ENCODE measurements around the gene PLLP.

The PLLP gene

DNA sequence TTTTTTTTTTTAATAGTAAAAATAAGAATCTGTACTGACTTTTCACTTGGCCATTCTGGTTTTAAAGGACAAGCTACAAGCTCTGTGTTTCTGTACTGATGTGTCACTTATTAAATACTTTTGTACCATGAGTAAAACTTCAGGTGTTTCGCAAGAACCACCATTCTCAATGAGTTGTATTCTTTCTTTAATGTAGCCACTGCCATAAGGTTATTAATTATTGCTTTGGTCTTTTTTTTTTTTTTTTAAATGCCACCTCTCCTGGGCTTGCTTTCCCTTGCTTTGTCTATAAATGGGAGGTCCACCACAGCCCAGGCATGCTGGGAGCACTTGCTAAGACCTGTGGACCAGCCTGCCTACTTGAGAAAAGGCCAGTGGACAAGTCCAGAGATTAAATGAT is 31.0 kb downstream of the PLLP start:
- DNase-seq = no peak

DNA sequence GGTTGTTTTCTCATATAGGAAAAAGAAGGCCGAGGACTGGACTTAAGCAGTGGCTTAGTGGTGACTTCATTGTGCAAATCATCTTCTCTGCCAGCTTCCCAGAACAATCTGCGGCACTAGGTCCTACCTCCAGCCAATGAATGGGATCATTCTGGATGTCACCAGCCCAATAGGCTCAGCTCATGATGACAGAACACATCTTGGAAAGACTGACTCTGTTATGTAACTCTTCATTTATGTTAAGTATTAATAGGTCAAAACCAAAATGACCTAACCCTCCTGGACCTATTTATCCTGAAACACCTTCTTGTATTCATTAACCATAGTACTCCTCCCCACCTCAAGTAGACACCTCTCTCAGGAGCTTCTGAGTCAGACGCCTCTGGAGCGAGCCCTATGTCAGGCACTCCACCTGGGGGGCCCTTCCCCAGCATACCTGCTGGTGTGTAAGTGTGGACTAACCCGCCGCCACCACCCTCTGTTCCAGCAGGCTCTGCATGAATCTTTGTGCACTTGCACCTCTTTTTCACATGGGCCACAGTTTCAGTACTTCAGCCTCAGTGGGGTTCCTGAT is 32.2 kb downstream of the PLLP start:
- no peak for DNase-seq

DNA sequence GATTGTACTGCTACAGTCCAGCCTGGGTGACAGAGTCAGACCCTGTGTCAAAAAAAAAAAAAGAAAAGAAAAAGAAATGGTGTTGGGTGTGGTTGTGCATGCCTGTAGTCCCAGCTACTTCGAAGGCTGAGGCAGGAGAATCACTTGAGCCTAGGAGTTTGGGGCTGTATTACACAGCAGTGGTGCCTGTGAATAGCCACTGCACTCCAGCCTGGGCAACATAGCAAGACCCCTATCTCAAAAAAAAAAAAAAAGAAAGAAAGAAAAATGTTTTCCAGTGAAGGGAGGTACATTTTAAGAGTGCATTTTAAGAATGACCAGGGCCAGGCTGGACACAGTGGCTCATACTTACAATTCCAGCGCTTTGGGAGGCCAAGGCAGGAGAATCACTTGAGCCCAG is 33.1 kb downstream of the PLLP start:
- DNase-seq = no peak

DNA sequence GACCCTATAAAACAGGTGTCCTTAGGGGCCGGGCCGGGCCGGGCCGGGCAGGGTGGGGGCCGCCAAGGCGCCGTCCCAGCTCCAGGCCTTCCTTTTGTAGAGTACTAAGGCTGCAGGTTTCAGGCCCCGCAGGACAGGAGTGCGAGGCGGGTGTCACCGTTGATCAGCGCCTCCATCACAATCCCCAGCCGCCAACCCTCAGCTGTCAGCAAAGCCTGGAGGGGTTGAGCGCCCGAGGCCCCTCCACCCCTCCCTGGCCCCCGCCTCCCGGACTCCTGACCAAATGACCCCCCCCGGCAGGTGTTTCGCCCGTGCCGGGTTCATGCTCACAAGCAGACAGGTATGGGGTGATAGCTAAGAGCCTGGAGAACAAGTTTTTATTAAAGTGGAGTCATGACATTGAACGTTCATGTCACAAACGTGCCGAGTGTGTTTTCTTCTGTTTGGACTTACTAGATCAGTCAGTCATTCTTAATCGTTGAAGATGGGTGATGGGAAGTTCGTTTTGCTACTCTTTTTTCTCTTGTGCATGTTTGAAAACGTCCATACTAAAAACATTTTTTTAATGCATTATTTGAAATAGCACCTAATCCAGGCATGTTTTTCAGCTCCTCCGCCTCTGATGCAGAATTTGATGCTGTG is 38.9 kb downstream of the PLLP start:
- DNase-seq = peak in 2 of 3 experiments; percentile 36 to 79

DNA sequence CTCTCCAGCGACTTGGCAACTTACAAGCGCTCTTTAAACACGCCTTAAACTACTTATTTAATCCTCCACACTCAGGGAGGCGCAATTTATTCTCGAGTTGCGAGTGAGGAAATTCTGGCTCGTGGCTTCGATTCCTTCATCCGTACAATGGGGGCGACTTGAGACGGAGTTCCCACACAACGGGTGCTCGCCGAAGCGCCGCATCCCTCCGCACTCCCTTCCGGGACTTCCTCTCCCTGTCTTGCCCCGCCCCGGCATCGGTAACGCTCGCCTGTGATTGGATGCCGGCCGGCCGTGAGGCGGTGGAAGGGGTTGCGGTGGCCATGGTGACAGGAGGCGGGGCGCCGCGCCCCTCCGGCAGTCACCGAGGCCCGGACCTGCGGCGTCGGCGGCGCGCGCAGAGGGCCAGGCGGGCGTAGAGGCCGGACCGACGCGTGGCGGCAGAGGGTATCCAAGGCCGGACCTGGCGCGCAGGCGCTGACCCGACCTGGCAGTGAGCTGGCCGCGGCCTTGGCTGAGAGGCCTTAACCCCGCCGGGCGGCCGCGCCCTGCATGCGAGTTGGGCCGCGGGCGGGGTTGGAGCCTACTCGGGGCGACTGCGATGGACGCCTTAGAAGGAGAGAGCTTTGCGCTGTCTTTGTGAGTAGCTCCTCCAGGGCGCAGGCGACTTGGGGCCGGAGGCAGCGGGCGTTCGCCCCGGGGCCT is 39.6 kb downstream of the PLLP start, which contains the start of gene ARL2BP:
TSS of gene ARL2BP (plus strand) at position 493 of the 705 bp plus-strand sequence. CDS start at position 602, 109 bp downstream.
- peak; percentile 89 to 97 (median 97) for DNase-seq

DNA sequence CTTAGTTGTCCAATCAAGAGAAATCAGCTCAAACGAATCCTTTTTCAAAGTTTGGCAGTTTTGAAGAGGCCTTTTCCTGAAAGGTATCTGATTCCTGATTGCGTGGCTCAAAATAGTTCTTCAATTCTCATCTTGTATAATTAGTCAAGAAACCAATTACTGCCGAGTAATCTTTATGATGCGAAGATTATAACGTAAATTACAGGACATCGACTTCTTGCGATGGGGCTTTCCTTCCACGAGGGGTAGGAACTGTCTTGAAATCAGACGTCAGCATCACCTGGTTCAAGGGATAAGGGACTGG is 40.1 kb downstream of the PLLP start:
- no peak for DNase-seq

DNA sequence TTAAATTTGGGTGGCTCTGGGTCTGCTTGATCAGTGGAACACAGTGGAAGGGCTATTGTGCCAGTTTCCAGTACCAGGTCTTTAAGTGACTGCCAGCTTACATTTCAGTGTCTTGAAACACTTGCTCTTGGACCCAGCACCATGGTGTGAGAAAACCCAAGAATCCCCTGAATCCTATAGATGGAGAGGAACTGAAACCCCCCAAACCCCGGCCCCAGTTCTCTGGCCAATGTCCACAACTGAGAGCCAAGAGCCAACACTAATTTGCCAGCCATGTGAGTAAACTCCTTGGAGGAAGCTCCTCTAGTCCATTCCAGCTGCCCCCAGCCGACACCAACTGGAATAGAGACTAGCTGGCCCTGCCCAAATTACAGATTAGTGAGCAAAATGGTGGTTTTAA is 41.8 kb downstream of the PLLP start:
- no peak for DNase-seq

DNA sequence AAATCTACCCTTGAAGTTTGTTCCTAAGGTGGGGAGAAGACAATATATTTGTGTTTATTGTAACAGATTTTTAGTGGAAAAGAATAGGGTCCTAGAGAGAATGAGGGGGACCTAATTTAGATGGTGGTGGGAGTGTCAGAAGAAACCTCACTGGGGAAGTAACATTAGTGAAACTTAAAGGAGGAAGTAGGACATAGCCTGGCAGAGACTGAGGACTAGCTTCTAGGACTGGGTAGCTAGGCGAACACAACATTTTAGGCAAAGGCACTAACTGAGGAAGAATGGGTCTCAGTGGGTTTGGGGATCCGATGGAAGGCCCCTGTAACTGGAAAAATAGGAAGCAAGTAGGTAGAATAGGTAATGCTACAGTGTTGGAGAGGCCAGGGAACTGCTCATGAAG is 43.6 kb downstream of the PLLP start:
- DNase-seq = no peak

DNA sequence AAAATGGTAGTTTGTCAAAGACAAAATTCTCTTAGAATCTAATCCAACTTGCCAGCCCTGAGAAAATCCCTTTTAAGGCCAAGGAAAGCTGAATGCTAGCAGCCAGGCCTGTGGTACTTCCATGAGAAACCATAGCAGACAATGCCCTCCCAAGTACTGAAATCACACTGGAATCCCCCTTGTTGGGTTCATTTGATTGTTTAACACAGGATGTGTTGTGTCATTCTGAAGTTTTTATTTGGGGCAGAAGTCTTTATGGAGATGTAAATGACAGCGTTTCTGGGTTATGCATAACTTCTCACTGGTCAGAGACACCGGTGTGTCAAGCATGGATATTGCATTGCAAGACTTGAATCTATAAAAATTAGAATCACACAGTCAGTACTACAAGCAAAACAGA is 45.4 kb downstream of the PLLP start:
- no peak for DNase-seq

DNA sequence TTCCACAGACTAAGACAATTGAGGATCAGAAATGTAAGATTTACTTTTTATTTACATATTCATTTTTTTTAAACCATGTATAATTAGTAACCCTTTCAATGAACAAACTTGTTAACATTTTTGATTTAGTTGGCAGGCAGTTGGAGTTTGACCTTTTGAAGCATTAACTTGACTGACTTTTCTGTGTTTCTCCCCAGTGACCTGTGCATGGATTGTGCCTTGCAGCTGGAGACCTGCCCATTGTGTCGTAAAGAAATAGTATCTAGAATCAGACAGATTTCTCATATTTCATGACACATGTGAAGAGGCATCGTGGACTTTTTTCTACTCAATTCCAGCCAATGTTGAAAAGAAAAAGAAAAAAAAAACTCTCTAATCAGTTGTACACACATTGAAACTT is 45.8 kb downstream of the PLLP start:
- no peak for DNase-seq

DNA sequence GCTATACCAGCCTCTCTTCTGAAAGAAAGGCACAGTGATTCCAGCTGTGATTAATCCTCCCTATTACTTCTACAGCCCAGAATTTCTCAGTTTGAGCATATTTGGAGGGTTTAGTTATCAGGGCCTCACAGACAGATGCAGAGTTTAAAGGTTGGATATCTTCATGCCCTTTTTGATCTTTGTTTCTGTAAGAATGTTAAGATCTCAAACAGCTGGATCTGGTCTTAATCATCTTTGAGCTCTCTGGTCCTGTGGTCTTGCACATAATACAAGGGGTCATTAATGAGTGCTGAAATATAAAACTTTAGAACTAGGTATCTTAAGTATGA is 48.5 kb downstream of the PLLP start:
- DNase-seq = no peak

DNA sequence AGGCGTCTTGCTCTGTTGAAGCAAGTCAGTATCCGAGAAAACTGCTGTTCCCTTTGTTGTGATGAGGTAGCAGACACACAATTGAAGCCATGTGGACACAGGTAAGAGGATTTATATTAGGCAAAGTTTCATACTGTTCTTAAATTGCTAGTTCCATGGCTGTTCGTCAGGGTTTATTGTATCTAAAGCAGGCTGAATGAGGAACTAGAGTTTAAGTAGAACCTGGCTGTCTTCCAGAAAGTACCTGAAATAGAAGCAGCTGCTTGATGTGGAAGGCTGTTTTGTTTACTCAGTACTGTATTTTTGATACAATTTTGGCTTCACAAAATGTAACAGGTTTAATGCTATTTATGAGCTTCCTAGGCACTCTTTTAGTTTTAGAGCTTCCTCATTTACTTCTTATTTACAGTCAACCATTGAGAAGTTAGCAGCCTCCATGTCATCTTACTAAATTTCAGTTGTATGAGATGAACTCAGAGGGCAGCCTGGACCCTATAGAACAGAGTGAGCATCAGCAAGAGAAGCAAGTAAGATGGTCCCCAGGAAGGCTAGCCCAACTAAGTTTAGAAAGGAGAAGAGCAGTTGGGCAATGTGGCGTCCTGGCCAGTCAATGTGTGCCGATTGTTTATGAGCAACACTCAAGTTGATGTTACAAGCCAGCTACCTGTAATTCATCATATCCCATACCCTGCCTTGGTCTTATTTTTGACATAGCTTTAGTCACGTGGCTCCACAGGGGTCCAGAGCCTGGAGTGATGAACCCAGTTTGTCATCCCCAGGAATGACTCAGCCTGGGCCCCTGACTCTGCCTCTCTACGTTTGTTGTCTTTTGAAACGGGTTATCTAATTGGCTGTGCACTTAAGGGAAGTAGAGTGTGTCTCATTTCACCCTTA is 49.1 kb downstream of the PLLP start:
- peak; percentile 60 to 84 (median 72) for DNase-seq

DNA sequence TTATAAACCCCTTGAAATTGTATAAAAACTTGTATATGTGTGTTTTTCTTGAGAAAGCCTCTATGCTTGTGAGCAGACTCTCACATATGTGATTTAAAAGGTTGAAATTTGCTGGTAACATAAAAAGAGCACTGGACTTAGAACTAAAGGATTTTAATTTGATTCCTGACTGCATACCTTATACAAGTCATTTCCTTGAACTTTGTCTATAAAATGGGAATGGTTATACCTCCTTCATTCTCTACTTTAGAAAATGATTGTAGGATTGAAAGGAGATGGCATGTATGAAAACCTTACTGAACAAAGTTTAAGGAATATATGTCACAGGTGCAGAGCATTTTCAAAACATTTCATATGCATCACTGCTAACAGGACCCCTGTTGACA is 49.8 kb downstream of the PLLP start:
- DNase-seq = no peak

DNA sequence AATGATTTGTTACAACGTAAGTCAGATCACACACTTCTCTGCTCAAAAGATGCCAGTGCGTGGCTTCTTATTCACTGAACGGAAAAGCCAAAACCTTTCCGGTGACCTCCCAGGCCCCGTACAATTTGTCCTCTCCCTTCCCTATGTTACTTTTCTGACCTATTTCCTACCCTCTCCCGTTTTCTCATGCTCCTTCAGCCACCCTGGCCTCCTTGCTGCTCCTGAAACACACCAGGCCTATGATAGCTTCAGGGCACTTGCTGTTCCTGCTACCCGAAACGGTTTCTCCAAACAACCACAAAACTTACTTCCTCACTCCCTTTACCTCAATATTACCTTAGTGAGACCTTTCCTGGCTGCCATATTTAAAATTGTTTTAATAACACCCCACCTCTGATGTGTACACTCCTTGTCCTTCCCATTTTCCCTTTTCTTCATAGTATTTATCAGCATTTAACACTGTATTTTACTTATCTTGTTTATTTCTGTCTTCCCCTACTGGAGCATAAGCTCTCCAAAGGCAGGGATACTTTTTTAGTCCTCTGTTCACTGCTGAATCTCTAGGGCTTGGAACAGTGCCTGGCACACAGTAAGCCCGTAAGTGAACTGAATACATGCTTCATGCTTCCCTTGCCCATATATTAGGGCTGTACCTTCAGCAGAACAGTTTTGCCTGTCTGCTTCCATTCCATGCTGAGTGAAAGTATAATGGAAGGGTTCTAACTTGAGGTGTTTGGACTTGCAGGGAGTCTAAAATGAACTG is 50.3 kb downstream of the PLLP start:
- no peak for DNase-seq

DNA sequence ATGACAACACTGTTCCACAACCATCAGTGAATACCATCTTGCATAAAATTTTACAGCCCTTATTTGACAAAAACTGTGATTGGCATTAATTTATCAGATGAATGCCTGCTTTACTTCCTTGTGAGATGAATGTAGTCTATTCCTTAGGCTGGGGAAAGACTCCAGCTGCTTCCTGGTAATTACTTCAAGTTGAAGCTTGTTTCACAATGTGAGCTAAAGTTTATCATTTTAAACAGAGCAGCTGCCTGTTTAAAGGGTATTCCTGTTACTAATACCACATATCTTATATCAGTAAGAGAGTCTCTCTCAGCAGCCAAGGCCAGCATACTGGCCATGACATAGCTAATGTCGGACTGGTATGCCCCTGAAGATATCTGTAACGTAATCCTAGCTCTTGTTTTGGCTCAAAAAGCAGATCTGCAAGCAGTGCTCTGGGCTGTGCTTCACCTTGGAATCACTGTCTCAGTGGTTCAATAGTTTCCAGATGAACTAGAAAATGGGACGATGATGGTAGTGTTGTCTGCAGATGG is 52.6 kb downstream of the PLLP start:
- DNase-seq = no peak

DNA sequence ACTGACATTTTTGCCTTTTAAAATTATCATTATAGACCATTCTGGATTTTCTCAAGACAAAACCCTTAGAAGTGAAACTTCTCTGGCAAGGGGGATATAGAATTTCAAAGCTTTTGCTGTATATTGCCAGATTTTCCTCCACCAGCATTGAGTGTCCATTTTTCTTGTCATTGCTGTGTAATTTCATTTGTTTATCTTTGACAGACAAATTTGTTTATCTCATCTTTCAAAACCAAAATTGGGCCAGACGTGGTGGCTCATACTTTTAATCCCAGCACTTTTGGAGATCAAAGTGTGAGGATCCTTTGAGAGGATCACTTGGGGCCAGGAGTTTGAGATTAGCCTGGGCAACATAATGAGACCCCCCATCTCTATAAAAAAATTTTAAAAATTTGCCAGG is 55.4 kb downstream of the PLLP start:
- no peak for DNase-seq

DNA sequence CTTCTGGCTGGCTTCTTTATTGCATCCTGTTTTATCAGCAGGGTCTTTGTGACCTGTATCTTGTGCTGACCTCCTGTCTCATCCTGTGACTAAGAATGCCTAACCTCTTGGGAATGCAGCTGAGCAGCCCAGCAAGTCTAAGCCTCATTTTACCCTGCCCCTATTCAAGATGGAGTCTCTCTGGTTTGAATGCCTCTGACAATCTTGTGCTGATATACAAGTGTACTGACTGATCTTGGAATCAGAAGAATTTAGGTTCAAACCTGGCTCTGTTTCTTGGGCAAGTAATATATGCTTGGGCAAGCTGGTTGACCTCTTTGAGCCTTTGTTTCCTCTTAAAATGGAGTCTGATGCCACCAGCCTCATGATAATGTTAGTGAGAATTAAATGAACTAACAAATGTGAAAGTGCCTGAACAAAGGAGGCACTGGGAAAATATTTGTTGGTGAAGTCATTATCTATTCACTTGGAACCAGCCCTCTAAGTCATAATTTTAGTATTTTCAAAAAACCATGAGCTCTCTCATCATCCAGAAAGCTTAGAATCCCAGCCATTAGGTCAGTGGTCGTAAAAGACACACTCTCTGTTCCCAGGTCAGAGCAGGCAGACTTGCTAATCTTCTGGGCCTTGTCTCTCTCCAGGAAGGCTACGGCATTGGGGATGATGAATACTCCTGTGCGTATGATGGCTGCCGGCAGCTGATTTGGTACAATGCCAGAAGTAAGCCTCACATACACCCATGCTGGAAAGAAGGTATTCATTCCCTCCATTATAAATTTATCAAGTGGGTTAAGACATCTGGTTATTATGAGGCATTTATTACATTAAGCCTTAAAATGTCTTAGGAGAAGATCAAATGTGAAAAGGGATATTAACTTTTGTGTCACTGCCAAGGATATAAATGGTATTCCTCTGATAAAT is 57.5 kb downstream of the PLLP start:
- DNase-seq = no peak

DNA sequence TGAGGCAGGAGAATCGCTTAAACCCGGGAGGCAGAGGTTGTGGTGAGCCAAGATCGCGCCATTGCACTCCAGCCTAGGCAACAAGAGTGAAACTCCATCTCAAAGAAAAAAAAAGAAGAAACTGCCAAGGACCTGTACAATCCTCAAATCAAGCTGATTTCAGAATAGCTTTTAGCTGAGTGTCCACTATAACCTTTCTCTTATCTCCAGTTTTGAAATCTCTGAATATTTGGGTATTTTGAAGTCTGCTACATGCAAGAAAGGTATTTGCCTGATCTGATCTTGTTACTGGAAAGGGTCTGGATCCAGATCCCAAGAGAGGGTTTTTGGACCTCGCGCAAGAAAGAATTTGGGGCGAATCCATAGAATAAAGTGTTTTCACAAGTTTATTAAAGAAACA is 58.5 kb downstream of the PLLP start:
- DNase-seq = no peak

DNA sequence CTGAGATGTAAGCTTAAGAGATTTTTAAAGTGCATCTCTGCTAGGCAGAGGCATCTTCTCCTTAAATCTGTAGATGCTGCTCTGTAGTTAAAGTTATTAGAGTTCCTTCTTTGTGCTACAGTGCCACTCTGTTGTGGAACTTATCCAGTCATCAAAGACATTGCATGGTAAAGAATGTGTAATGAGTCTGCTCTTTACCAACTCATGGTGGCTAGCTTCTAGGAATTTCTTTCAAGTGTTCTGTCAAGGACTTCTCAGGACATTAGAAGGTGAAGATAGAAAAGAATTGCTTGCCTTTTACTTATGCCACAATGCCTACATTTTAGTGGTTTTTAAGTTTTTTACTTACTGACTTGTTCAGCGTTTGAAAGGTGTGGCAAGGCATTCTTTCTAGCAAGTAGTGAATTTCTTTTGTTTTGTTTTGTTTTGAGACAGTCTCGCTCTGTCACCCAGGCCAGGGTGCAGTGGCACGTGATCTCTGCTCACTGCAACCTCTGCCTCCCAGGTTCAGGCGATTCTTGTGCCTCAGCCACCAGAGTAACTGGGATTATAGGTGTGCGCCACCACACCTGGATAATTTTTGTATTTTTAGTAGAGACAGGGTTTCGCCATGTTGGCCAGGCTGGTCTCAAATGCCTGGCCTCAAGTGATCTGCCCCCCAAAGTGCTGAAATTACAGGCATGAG is 59.7 kb downstream of the PLLP start:
- no peak for DNase-seq

DNA sequence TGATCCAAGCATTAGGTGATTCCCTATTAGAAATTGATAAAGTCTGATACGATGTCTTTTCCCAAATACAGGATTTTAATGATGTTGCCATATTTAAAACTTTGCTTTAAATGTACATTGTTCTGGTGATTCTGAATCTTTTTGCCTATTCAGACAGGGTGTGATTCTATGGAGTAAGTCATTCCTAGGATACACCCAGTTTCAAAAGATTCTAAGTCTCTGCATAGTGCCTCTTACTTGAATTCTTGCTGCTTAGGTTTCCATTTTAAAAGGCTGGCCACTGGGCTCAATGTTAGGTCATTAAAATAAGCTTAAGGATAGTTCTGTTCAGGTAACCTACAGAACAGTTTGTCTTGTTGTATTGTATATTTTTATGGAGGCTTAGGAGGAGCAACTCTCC is 61.4 kb downstream of the PLLP start:
- DNase-seq = no peak

DNA sequence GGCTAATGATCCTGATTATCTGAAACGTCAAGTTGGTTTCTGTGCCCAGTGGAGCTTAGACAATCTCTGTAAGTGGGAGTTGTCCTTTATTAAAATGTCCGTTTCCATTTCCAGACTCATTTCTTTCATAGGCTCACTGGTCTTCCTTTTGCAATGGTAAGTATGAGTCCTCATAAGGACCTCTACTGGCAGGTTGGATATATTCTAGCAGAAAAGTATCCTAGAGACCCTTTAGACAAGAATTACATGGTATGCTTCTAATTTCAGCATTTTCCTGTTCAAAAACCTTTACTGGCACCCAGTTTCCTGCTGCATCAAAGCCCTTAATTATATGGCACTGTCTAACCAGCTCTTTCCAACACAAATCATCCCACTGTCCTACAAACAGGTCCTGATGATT is 67.5 kb downstream of the PLLP start:
- no peak for DNase-seq
